Fibroblast of the aortic adventitia (primary cell): ENCODE measurements around the gene ERI2. TPM values are rescaled to one million over a fixed set of nuclear protein-coding genes. Genes with fewer than 3 reads are reported as not detected.
"Not testable (repeated sequence)": the region's sequence is repeated elsewhere in the genome, so short reads cannot be mapped to it uniquely, and the experiment has no call there.

Experiments
- DNase-seq: peaks from one replicate; pipeline ENCODE4 v3.0.0-alpha.2; 2010; ENCODE audit warnings: low read depth
- H3K4me3 ChIP-seq: 2 replicates; pipeline ENCODE4 v1.5.1; 2011; ENCODE audit warnings: low read depth, mild to moderate bottlenecking, control low read depth, low read length, moderate library complexity
- CTCF ChIP-seq: IDR thresholded peaks from 2 replicates; pipeline ENCODE4 v1.5.1; 2011; ENCODE audit warnings: mild to moderate bottlenecking, low read length, control low read depth, inconsistent platforms; ENCODE audit not compliant: insufficient read depth
- total RNA-seq: library from RNA; depleted of rRNA; stranded (reverse); fragments of >200 nt; gene quantifications from 2 replicates; pipeline ENCODE4 v1.2.3, GENCODE V29; 2012; ENCODE audit warnings: low replicate concordance

The ERI2 gene
- total RNA-seq, 1 donor, result 32.7 TPM

GRCh38 chr16:20821682-20822081 is 15.4 kb upstream of the ERI2 start:
- TF ChIP-seq CTCF, result no peak
- H3K4me3 ChIP-seq, result no peak overlapping the region
- no peak for DNase-seq

GRCh38 chr16:20818929-20819585 is 12.8 kb upstream of the ERI2 start:
- H3K4me3 ChIP-seq, result no peak overlapping the region
- TF ChIP-seq CTCF, result no peak
- no peak for DNase-seq

GRCh38 chr16:20814784-20815183 is 8.5 kb upstream of the ERI2 start:
- no peak for TF ChIP-seq CTCF
- no peak for DNase-seq
- no peak overlapping the region for H3K4me3 ChIP-seq

GRCh38 chr16:20812510-20812909 is 6.2 kb upstream of the ERI2 start:
- DNase-seq, result no peak
- H3K4me3 ChIP-seq, result no peak overlapping the region
- TF ChIP-seq CTCF, result no peak

- TF ChIP-seq CTCF, result no peak
- no peak overlapping the region for H3K4me3 ChIP-seq
- no peak for DNase-seq
Observed at GRCh38 chr16:20811889-20812439, 5.7 kb upstream of the ERI2 start.

GRCh38 chr16:20807862-20808261 is 1.6 kb upstream of the ERI2 start:
- no peak for TF ChIP-seq CTCF
- no peak overlapping the region for H3K4me3 ChIP-seq
- DNase-seq, result no peak

GRCh38 chr16:20805684-20806167 is 546 bp downstream of the ERI2 start:
- H3K4me3 ChIP-seq, result peak overlapping the region; percentile 96
- DNase-seq, result not testable (repeated sequence)
